Measurements from ENCODE around the gene RNF17. TPM values are rescaled to one million over a fixed set of nuclear protein-coding genes. Genes with fewer than 3 reads are reported as not detected.

Gene RNF17
- total RNA-seq, 1 donor from 2014 or later, result not detected

GRCh38 chr13:24888291-24888931 lies 124.4 kb downstream of the RNF17 start:
- Mint-ChIP-seq H3K4me1 (no peaks in the 10 kb centered on the region), H3K27me3 (no peaks in the 10 kb centered on the region), H3K4me3 (no peak overlapping the region), H3K9me3 (no peaks in the 10 kb centered on the region), H3K27ac (no peak overlapping the region), H3K36me3 (ENCODE audit: low read depth) (peaks cover 31% of the 10 kb centered on the region)
- no peak for DNase-seq
- intact Hi-C loops (cut with micrococcal nuclease), result no loop called here

GRCh38 chr13:24890256-24890655 lies 126.3 kb downstream of the RNF17 start:
- Mint-ChIP-seq H3K9me3 (no peaks in the 10 kb centered on the region), H3K4me3 (no peak overlapping the region), H3K4me1 (no peaks in the 10 kb centered on the region), H3K36me3 (ENCODE audit: low read depth) (peaks cover 24% of the 10 kb centered on the region), H3K27me3 (no peaks in the 10 kb centered on the region), H3K27ac (no peak overlapping the region)
- no peak for DNase-seq
- intact Hi-C loops (cut with micrococcal nuclease), result no loop called here

- Mint-ChIP-seq H3K27ac (no peak overlapping the region), H3K4me3 (no peak overlapping the region), H3K9me3 (no peaks in the 10 kb centered on the region), H3K4me1 (no peaks in the 10 kb centered on the region), H3K27me3 (no peaks in the 10 kb centered on the region), H3K36me3 (ENCODE audit: low read depth) (peaks cover 25% of the 10 kb centered on the region)
- no peak for DNase-seq
- intact Hi-C loops (cut with micrococcal nuclease), result no loop called here
Observed at GRCh38 chr13:24891476-24892108, 127.6 kb downstream of the RNF17 start.

GRCh38 chr13:24892829-24893228 lies 128.9 kb downstream of the RNF17 start:
- Mint-ChIP-seq H3K9me3 (no peaks in the 10 kb centered on the region), H3K36me3 (ENCODE audit: low read depth) (peaks cover 27% of the 10 kb centered on the region), H3K27ac (no peak overlapping the region), H3K4me1 (no peaks in the 10 kb centered on the region), H3K4me3 (no peak overlapping the region), H3K27me3 (no peaks in the 10 kb centered on the region)
- intact Hi-C loops (cut with micrococcal nuclease), result no loop called here
- DNase-seq, result no peak

- intact Hi-C loops (cut with micrococcal nuclease), result no loop called here
- H3K27ac Mint-ChIP-seq, result peak overlapping the region; percentile 8
- H3K36me3 Mint-ChIP-seq (ENCODE audit: low read depth), result peaks cover 26% of the 10 kb centered on the region
- no peaks in the 10 kb centered on the region for H3K27me3 Mint-ChIP-seq
- no peaks in the 10 kb centered on the region for H3K4me1 Mint-ChIP-seq
- no peaks in the 10 kb centered on the region for H3K9me3 Mint-ChIP-seq
- peak; percentile 32 for DNase-seq
- H3K4me3 Mint-ChIP-seq, result no peak overlapping the region
Observed at GRCh38 chr13:24893863-24894262, 129.9 kb downstream of the RNF17 start.

GRCh38 chr13:24894277-24894971 lies 130.5 kb downstream of the RNF17 start:
- DNase-seq, result peak; percentile 25
- Mint-ChIP-seq H3K36me3 (ENCODE audit: low read depth) (peaks cover 25% of the 10 kb centered on the region), H3K4me3 (no peak overlapping the region), H3K9me3 (no peaks in the 10 kb centered on the region), H3K27ac (peak overlapping the region; percentile 8), H3K27me3 (no peaks in the 10 kb centered on the region), H3K4me1 (no peaks in the 10 kb centered on the region)
- intact Hi-C loops (cut with micrococcal nuclease), result no loop called here

GRCh38 chr13:24894972-24895300 lies 131.0 kb downstream of the RNF17 start:
- H3K9me3 Mint-ChIP-seq, result no peaks in the 10 kb centered on the region
- no peak overlapping the region for H3K4me3 Mint-ChIP-seq
- H3K27ac Mint-ChIP-seq, result no peak overlapping the region
- H3K36me3 Mint-ChIP-seq (ENCODE audit: low read depth), result peaks cover 22% of the 10 kb centered on the region
- H3K4me1 Mint-ChIP-seq, result no peaks in the 10 kb centered on the region
- peak; percentile 28 for DNase-seq
- intact Hi-C loops (cut with micrococcal nuclease), result no loop called here
- no peaks in the 10 kb centered on the region for H3K27me3 Mint-ChIP-seq

GRCh38 chr13:24896061-24896460 lies 132.1 kb downstream of the RNF17 start:
- peak; percentile 45 for DNase-seq
- no peaks in the 10 kb centered on the region for H3K27me3 Mint-ChIP-seq
- intact Hi-C loops (cut with micrococcal nuclease), result no loop called here
- no peaks in the 10 kb centered on the region for H3K9me3 Mint-ChIP-seq
- no peak overlapping the region for H3K27ac Mint-ChIP-seq
- H3K4me3 Mint-ChIP-seq, result no peak overlapping the region
- no peaks in the 10 kb centered on the region for H3K4me1 Mint-ChIP-seq
- H3K36me3 Mint-ChIP-seq (ENCODE audit: low read depth), result peaks cover 23% of the 10 kb centered on the region

- Mint-ChIP-seq H3K27ac (no peak overlapping the region), H3K4me1 (no peaks in the 10 kb centered on the region), H3K36me3 (ENCODE audit: low read depth) (peaks cover 19% of the 10 kb centered on the region), H3K9me3 (no peaks in the 10 kb centered on the region), H3K27me3 (no peaks in the 10 kb centered on the region), H3K4me3 (no peak overlapping the region)
- DNase-seq, result no peak
- intact Hi-C loops (cut with micrococcal nuclease), result no loop called here
Observed at GRCh38 chr13:24897293-24897692, 133.3 kb downstream of the RNF17 start.

GRCh38 chr13:24899601-24900000 lies 135.6 kb downstream of the RNF17 start:
- intact Hi-C loops (cut with micrococcal nuclease), result no loop called here
- no peaks in the 10 kb centered on the region for H3K4me1 Mint-ChIP-seq
- no peak overlapping the region for H3K27ac Mint-ChIP-seq
- no peak for DNase-seq
- H3K27me3 Mint-ChIP-seq, result no peaks in the 10 kb centered on the region
- H3K4me3 Mint-ChIP-seq, result no peak overlapping the region
- H3K9me3 Mint-ChIP-seq, result no peaks in the 10 kb centered on the region
- H3K36me3 Mint-ChIP-seq (ENCODE audit: low read depth), result peaks cover 16% of the 10 kb centered on the region

GRCh38 chr13:24900507-24900906 lies 136.5 kb downstream of the RNF17 start:
- no peak overlapping the region for H3K4me3 Mint-ChIP-seq
- no peak overlapping the region for H3K27ac Mint-ChIP-seq
- DNase-seq, result peak; percentile 41
- peaks cover 3% of the 10 kb centered on the region for H3K4me1 Mint-ChIP-seq
- no peaks in the 10 kb centered on the region for H3K9me3 Mint-ChIP-seq
- H3K36me3 Mint-ChIP-seq (ENCODE audit: low read depth), result peaks cover 19% of the 10 kb centered on the region
- intact Hi-C loops (cut with micrococcal nuclease), result no loop called here
- H3K27me3 Mint-ChIP-seq, result no peaks in the 10 kb centered on the region

GRCh38 chr13:24905242-24905641 lies 141.3 kb downstream of the RNF17 start:
- no peak for DNase-seq
- peaks cover 29% of the 10 kb centered on the region for H3K36me3 Mint-ChIP-seq (ENCODE audit: low read depth)
- H3K27me3 Mint-ChIP-seq, result no peaks in the 10 kb centered on the region
- intact Hi-C loops (cut with micrococcal nuclease), result no loop called here
- peaks cover 3% of the 10 kb centered on the region for H3K4me1 Mint-ChIP-seq
- H3K4me3 Mint-ChIP-seq, result no peak overlapping the region
- H3K9me3 Mint-ChIP-seq, result no peaks in the 10 kb centered on the region
- H3K27ac Mint-ChIP-seq, result no peak overlapping the region

GRCh38 chr13:24906268-24906667 lies 142.3 kb downstream of the RNF17 start:
- Mint-ChIP-seq H3K27ac (no peak overlapping the region), H3K27me3 (no peaks in the 10 kb centered on the region), H3K4me1 (peaks cover 4% of the 10 kb centered on the region), H3K4me3 (no peak overlapping the region), H3K9me3 (no peaks in the 10 kb centered on the region), H3K36me3 (ENCODE audit: low read depth) (peaks cover 27% of the 10 kb centered on the region)
- intact Hi-C loops (cut with micrococcal nuclease), result no loop called here
- no peak for DNase-seq

GRCh38 chr13:24910502-24911132 lies 146.6 kb downstream of the RNF17 start:
- H3K36me3 Mint-ChIP-seq (ENCODE audit: low read depth), result peaks cover 25% of the 10 kb centered on the region

More at GRCh38 chr13:24910502-24911132, 146.6 kb downstream of the RNF17 start:
- Mint-ChIP-seq H3K4me3 (no peak overlapping the region), H3K4me1 (peaks cover 4% of the 10 kb centered on the region), H3K27me3 (no peaks in the 10 kb centered on the region), H3K27ac (no peak overlapping the region), H3K9me3 (no peaks in the 10 kb centered on the region)
- peak; percentile 41 for DNase-seq
- intact Hi-C loops (cut with micrococcal nuclease), result no loop called here

All from activated CD4-positive, alpha-beta T cell treated with anti-CD3 and anti-CD28 coated beads, Interleukin-2, amount 10 ng/mL, durations not matched to agents 24 days and 14 days (primary cell).